ENCODE data around the gene MAPT. TPM values are rescaled to one million over a fixed set of nuclear protein-coding genes. Genes with fewer than 3 reads are reported as not detected.

Gene MAPT
- polyA plus RNA-seq, 1 experiment, result 0.27 TPM

- ChIA-PET POLR2A (no interaction called here), CTCF (interaction anchor here (2.4 kb wide), 1 partner anchor 20 kb away, joined by 11 read pairs; no protein-coding TSS in a partner anchor)
- no peak overlapping the region for H3K4me3 ChIP-seq (ENCODE audit: low read depth, low read length)
- no peak overlapping the region for H3K27ac ChIP-seq (ENCODE audit: low read depth, low read length)
- DNase-seq (ENCODE audit: low read depth, low spot score), result no peak
- TF ChIP-seq CTCF (IDR thresholded peaks at IDR 0.05; ENCODE audit: low read depth, low read length), result no peak
- peaks cover 4% of the 10 kb centered on the region for H3K9me3 ChIP-seq (ENCODE audit: control insufficient read depth, insufficient read depth, low read length)
- H3K27me3 ChIP-seq (ENCODE audit: control insufficient read depth, insufficient read depth, low read length), result peaks cover 6% of the 10 kb centered on the region
Observed at GRCh38 chr17:45929344-45929743, 35.0 kb downstream of the MAPT start.

DNA sequence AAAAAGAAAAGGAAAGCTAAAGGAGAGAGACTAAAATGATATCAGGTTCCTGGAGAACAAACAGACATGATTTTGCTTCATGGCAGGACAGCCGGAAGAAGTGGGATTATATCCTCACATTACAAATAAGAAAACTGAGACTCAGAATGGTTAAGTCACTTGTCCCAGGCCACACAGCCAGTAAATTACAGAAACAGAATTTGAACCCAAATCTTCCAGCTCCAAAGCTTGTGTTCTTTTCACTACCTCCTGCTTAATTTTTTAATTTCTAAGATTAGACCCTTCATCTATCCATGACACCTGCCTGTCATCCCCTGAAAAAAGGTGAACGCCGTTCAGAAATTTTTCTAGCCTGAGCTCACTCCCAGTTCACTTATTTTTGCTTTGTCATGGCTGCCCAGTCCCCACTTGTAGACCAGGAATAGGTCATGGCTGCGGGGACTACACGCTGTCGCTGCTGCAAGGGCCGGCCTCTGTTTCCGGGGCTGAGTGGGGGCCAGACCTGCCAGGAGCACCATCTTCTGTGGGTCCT, 36.1 kb downstream of the MAPT start:
- H3K27ac ChIP-seq (ENCODE audit: low read depth, low read length), result no peak overlapping the region
- POLR2A ChIA-PET, result no interaction called here
- peaks cover 4% of the 10 kb centered on the region for H3K9me3 ChIP-seq (ENCODE audit: control insufficient read depth, insufficient read depth, low read length)
- no peak overlapping the region for H3K4me3 ChIP-seq (ENCODE audit: low read depth, low read length)
- CTCF ChIA-PET, result interaction anchor here (2.4 kb wide), 1 partner anchor 18 kb away, joined by 11 read pairs; no protein-coding TSS in a partner anchor
- no peak for DNase-seq (ENCODE audit: low read depth, low spot score)
- peaks cover 11% of the 10 kb centered on the region for H3K27me3 ChIP-seq (ENCODE audit: control insufficient read depth, insufficient read depth, low read length)
- TF ChIP-seq CTCF (IDR thresholded peaks at IDR 0.05; ENCODE audit: low read depth, low read length), result no peak

DNA sequence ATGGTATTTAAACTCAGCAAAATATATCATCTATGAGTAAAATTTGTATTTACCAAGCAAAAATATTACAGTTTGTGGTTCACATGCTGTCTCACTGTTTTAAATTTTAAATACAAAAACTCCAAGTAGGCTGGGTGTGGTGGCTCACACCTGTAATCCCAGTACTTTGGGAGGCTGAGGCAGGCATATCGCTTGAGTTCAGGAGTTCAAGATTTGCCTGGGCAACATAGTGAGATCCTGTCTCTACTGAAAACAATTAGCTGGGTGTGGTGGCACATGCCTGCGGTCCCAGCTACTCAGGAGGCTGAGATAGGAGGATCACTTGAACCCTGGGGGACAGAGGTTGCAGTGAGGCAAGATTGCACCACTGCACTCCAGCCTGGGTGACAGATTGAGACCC, 37.3 kb downstream of the MAPT start:
- peaks cover 16% of the 10 kb centered on the region for H3K27me3 ChIP-seq (ENCODE audit: control insufficient read depth, insufficient read depth, low read length)
- peaks cover 4% of the 10 kb centered on the region for H3K9me3 ChIP-seq (ENCODE audit: control insufficient read depth, insufficient read depth, low read length)
- POLR2A ChIA-PET, result no interaction called here
- CTCF ChIA-PET, result interaction anchor here (2.4 kb wide), 1 partner anchor 17 kb away, joined by 11 read pairs; no protein-coding TSS in a partner anchor
- H3K4me3 ChIP-seq (ENCODE audit: low read depth, low read length), result no peak overlapping the region
- DNase-seq (ENCODE audit: low read depth, low spot score), result no peak
- H3K27ac ChIP-seq (ENCODE audit: low read depth, low read length), result no peak overlapping the region
- no peak for TF ChIP-seq CTCF (IDR thresholded peaks at IDR 0.05; ENCODE audit: low read depth, low read length)

DNA sequence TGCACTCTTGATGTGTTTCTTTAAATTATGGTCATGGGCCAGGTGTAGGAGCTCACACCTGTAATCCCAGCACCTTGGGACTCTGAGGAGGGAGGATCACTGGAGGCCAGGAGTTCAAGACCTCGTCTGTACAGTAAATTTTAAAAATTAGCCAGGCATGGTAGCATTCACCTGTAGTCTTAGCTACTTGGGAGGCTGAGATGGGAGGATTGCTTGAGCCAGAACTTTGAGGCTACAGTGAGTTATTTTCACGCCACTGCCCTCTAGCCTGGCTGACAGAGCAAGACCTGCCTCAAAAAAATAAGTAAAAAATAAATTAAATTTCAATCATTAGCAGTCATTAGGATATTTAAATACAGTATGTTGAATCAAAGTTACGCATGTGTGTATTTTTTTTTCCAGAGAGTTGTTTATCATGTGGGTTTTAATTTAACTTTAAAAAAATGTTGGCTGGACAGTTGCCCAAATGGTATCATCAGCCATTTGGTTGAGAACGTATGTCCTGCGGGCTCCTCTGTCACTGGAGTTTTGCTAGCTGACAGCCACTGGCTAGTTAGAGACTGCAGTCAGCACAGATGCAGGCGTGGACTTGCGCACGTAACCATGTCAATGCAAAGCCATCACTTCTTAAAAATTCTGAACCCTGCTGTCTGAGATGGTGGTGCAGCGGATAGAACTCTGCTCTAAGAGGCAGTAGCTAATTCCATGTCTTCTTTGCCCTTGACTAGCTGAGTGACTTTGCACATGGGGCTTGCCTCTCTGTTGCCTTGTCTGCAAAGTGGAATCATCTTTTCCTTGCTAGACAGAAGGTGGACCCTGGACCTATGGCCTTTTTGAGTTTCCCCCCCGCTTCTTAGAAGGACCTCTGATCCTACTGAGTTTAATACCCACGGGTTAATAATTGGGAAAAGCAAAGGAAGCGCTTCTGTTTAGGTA, 40.0 kb downstream of the MAPT start:
- TF ChIP-seq CTCF (IDR thresholded peaks at IDR 0.05; ENCODE audit: low read depth, low read length), result no peak
- ChIA-PET POLR2A (no interaction called here), CTCF (no interaction called here)
- Histone ChIP-seq H3K27me3 (ENCODE audit: control insufficient read depth, insufficient read depth, low read length) (peaks cover 16% of the 10 kb centered on the region), H3K4me3 (ENCODE audit: low read depth, low read length) (no peak overlapping the region), H3K9me3 (ENCODE audit: control insufficient read depth, insufficient read depth, low read length) (no peaks in the 10 kb centered on the region), H3K27ac (ENCODE audit: low read depth, low read length) (no peak overlapping the region)
- no peak for DNase-seq (ENCODE audit: low read depth, low spot score)

DNA sequence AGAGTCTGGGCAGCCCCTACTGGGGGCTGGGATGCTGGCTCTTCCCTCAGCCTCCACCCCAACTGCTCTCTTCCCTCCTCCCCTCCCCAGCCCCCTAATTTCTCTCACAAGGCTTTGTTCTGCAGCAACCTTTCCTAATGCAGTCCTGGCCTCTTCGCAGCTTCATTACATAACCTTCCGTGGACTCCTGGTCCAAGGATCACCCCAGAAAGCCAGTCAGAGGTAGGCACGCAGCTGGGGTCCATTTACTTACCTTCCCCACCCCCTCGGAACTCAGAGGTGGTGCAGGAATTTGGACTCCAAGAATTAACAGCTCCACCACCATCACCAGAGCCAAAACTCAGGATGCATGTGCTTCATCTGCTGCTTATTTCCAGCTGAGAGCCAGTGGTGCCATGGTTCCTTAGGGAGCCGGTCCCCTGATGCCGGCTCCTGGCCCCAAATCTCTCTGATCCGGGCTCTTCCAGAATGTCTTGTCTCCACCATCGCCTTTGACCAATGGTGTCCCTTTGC, 40.9 kb downstream of the MAPT start:
- no peak for DNase-seq (ENCODE audit: low read depth, low spot score)
- Histone ChIP-seq H3K9me3 (ENCODE audit: control insufficient read depth, insufficient read depth, low read length) (no peaks in the 10 kb centered on the region), H3K4me3 (ENCODE audit: low read depth, low read length) (no peak overlapping the region), H3K27ac (ENCODE audit: low read depth, low read length) (no peak overlapping the region), H3K27me3 (ENCODE audit: control insufficient read depth, insufficient read depth, low read length) (peaks cover 17% of the 10 kb centered on the region)
- ChIA-PET POLR2A (no interaction called here), CTCF (no interaction called here)
- TF ChIP-seq CTCF (IDR thresholded peaks at IDR 0.05; ENCODE audit: low read depth, low read length), result no peak
